AG10803 (cell line): Measurements from ENCODE around the gene RYK.

Source experiments
- DNase-seq: peaks from one replicate; pipeline ENCODE4 v3.0.0; 2010; ENCODE audit warnings: low read depth
- H3K4me3 ChIP-seq: 2 replicates; pipeline ENCODE4 v1.5.1; 2011; ENCODE audit warnings: mild to moderate bottlenecking, low read length, control low read depth
- CTCF ChIP-seq: conservative IDR thresholded peaks from 2 replicates; pipeline ENCODE4 v1.5.1; 2011; ENCODE audit warnings: mild to moderate bottlenecking, low read length, control low read depth, inconsistent platforms

The RYK gene

GRCh38 chr3:134250717-134251220 lies at the start of gene RYK:
Gene RYK, minus strand, starts transcription at chr3:134250859. Its CDS starts 205 bp downstream, at chr3:134250654.
- peak within 1 kb of the TSS; percentile 74 for H3K4me3 ChIP-seq
- TF ChIP-seq CTCF, result no peak
- DNase-seq, result peak; percentile 66

GRCh38 chr3:134299888-134300206 lies 49.2 kb upstream of the RYK start:
- no peak overlapping the region for H3K4me3 ChIP-seq
- TF ChIP-seq CTCF, result no peak
- DNase-seq, result no peak

- peak; percentile 62 for TF ChIP-seq CTCF
- DNase-seq, result peak; percentile 46
- H3K4me3 ChIP-seq, result no peak overlapping the region
Measured at GRCh38 chr3:134299185-134299887, 48.7 kb upstream of the RYK start.

GRCh38 chr3:134298249-134298648 lies 47.6 kb upstream of the RYK start:
- no peak for DNase-seq
- no peak for TF ChIP-seq CTCF
- no peak overlapping the region for H3K4me3 ChIP-seq

GRCh38 chr3:134296616-134297015 lies 46.0 kb upstream of the RYK start:
- no peak for TF ChIP-seq CTCF

GRCh38 chr3:134295930-134296329 lies 45.3 kb upstream of the RYK start:
- no peak overlapping the region for H3K4me3 ChIP-seq
- DNase-seq, result no peak
- TF ChIP-seq CTCF, result no peak

More at GRCh38 chr3:134296616-134297015, 46.0 kb upstream of the RYK start:
- H3K4me3 ChIP-seq, result no peak overlapping the region
- DNase-seq, result no peak
